ENCODE measurements around the gene LAMC1.

Gene LAMC1

DNA sequence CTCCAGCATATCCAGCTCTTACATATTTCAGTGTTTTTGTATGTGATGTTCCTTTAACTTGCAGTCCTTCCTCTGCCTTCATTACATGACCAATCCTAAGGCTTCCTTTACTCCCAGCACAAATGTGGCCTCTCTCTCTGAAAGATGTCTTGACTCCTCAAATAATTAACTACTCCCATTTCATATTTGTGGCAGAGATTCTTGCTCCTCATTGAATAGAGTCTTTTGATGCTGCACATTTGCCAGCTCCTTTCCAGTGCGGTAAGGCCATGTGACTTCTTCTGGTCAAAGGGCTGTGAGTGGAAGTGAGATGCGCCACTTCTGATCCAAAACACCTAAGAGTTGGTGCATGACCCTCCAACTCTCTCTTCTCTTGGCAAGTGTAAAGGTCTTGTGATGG is 19.1 kb upstream of the LAMC1 start:
- Histone ChIP-seq H3K18ac (ENCODE audit: low read length) (no peak overlapping the region), H3K36me3 (replicated peaks in 1 of 2; ENCODE audit: control insufficient read depth in 2 of 2, insufficient read depth in 2 of 2, low read length in 2 of 2) (no peaks in the 10 kb centered on the region), H2AK5ac (ENCODE audit: low read depth, low read length) (no peak overlapping the region), H2AFZ (ENCODE audit: low read length) (no peak overlapping the region), H3K27ac (replicated peaks; ENCODE audit: low read length) (no peak overlapping the region), H2BK120ac (ENCODE audit: low read depth, low read length) (no peak overlapping the region), H3K79me1 (ENCODE audit: low read depth, low read length) (no peaks in the 10 kb centered on the region), H3K4ac (ENCODE audit: low read length) (no peak overlapping the region), H3K27me3 (ENCODE audit: control insufficient read depth in 3 of 3, insufficient read depth in 3 of 3, low read depth in 1 of 3, low read length in 3 of 3) (no peaks in the 10 kb centered on the region), H2BK5ac (ENCODE audit: low read length) (no peak overlapping the region), H3K14ac (ENCODE audit: low read length) (no peak overlapping the region), H3K4me2 (ENCODE audit: insufficient read depth, low read length, poor library complexity, severe bottlenecking) (no peak overlapping the region), H2BK15ac (ENCODE audit: low read length) (no peak overlapping the region), H2BK12ac (ENCODE audit: low read length) (no peak overlapping the region), H3K4me3 (ENCODE audit: low read length in 2 of 2) (no peak overlapping the region), H3K9me3 (replicated peaks in 1 of 2; ENCODE audit: control insufficient read depth in 2 of 2, insufficient read depth in 1 of 2, low read depth in 1 of 2, low read length in 2 of 2) (no peaks in the 10 kb centered on the region), H3K9ac (ENCODE audit: low read depth, low read length, poor library complexity) (no peak overlapping the region), H4K8ac (ENCODE audit: low read depth, low read length) (no peak overlapping the region), H3K23ac (ENCODE audit: low read depth, low read length, poor library complexity) (no peak overlapping the region), H3K4me1 (ENCODE audit: control insufficient read depth in 2 of 2, insufficient read depth in 1 of 2, low read depth in 1 of 2, low read length in 2 of 2) (no peaks in the 10 kb centered on the region), H4K91ac (ENCODE audit: low read depth, low read length, poor library complexity) (no peak overlapping the region)
- DNase-seq (ENCODE audit: low spot score): no peak
- no CpG with 5 or more reads among the region's 2 CpGs for WGBS, 2 donors (ENCODE audit: extremely low coverage in 2 of 2, insufficient read length in 2 of 2, insufficient replicate concordance in 1 of 2)

DNA sequence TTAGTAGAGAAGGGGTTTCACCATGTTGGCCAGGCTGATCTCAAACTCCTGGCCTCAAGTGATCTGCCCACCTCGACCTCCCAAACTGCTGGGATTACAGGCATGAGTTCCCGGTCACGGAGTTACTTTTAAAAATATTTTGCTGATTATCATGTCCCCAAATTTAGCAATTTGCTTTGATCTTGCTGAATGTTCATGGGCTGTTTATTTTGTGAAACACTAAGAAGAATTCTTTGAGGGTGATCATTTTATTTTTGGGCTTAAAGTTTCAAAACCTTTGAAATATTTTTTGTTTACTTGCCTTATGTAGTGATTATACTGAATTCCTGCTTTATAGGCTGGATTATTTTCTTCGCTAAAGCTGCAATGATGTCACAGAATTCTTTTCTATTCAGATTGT is 11.4 kb upstream of the LAMC1 start:
- Histone ChIP-seq H3K9ac (ENCODE audit: low read depth, low read length, poor library complexity) (no peak overlapping the region), H3K4me1 (ENCODE audit: control insufficient read depth in 2 of 2, insufficient read depth in 1 of 2, low read depth in 1 of 2, low read length in 2 of 2) (peaks cover 0 to 3% of the 10 kb centered on the region in 2 donors), H3K4ac (ENCODE audit: low read length) (no peak overlapping the region), H2BK120ac (ENCODE audit: low read depth, low read length) (no peak overlapping the region), H3K4me3 (ENCODE audit: low read length in 2 of 2) (no peak overlapping the region), H3K27me3 (ENCODE audit: control insufficient read depth in 3 of 3, insufficient read depth in 3 of 3, low read depth in 1 of 3, low read length in 3 of 3) (no peaks in the 10 kb centered on the region), H3K79me1 (ENCODE audit: low read depth, low read length) (no peaks in the 10 kb centered on the region), H3K4me2 (ENCODE audit: insufficient read depth, low read length, poor library complexity, severe bottlenecking) (no peak overlapping the region), H4K91ac (ENCODE audit: low read depth, low read length, poor library complexity) (no peak overlapping the region), H2AK5ac (ENCODE audit: low read depth, low read length) (no peak overlapping the region), H3K18ac (ENCODE audit: low read length) (no peak overlapping the region), H3K23ac (ENCODE audit: low read depth, low read length, poor library complexity) (no peak overlapping the region), H3K36me3 (replicated peaks in 1 of 2; ENCODE audit: control insufficient read depth in 2 of 2, insufficient read depth in 2 of 2, low read length in 2 of 2) (no peaks in the 10 kb centered on the region), H3K27ac (replicated peaks; ENCODE audit: low read length) (no peak overlapping the region), H2BK5ac (ENCODE audit: low read length) (no peak overlapping the region), H2BK12ac (ENCODE audit: low read length) (no peak overlapping the region), H3K9me3 (replicated peaks in 1 of 2; ENCODE audit: control insufficient read depth in 2 of 2, insufficient read depth in 1 of 2, low read depth in 1 of 2, low read length in 2 of 2) (no peaks in the 10 kb centered on the region), H4K8ac (ENCODE audit: low read depth, low read length) (no peak overlapping the region), H2BK15ac (ENCODE audit: low read length) (no peak overlapping the region), H2AFZ (ENCODE audit: low read length) (no peak overlapping the region), H3K14ac (ENCODE audit: low read length) (no peak overlapping the region)
- WGBS, 2 donors (ENCODE audit: extremely low coverage in 2 of 2, insufficient read length in 2 of 2, insufficient replicate concordance in 1 of 2): no CpG with 5 or more reads among the region's 4 CpGs
- DNase-seq (ENCODE audit: low spot score): no peak

DNA sequence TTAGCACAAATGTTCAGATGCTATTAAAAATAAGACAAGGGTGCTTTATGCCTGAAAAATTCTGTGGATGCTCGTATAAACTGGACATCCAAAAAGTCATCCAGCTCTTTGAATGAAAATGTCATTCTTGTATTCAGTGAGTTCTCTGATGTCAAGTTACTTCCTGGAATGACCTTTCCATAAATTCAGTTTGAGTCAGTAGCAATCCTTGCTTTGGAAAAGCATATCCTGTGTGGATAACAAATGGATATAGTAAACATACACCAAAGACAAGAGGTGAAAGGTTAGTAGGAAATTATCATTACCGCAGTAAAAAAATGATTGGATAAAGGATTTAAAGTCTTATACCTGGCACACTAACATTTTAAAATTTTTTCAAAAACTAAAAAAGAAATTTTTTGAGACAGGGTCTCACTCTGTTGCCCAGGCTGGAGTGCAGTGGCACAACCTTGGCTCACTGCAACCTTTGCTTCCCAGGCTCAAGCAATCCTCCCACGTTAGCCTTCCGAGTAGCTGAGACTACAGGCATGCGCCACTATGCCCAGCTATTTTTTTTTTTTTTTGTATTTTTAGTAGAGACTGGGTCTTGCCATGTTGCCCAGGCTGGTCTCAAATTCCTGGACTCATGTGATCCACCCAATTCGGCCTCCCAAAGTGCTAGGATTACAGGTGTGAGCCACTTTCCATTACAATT is 10.8 kb upstream of the LAMC1 start:
- Histone ChIP-seq H2AFZ (ENCODE audit: low read length) (no peak overlapping the region), H3K18ac (ENCODE audit: low read length) (no peak overlapping the region), H2BK12ac (ENCODE audit: low read length) (no peak overlapping the region), H4K91ac (ENCODE audit: low read depth, low read length, poor library complexity) (no peak overlapping the region), H2BK5ac (ENCODE audit: low read length) (no peak overlapping the region), H3K9ac (ENCODE audit: low read depth, low read length, poor library complexity) (no peak overlapping the region), H3K36me3 (replicated peaks in 1 of 2; ENCODE audit: control insufficient read depth in 2 of 2, insufficient read depth in 2 of 2, low read length in 2 of 2) (no peaks in the 10 kb centered on the region), H3K4me3 (ENCODE audit: low read length in 2 of 2) (no peak overlapping the region), H2BK120ac (ENCODE audit: low read depth, low read length) (no peak overlapping the region), H4K8ac (ENCODE audit: low read depth, low read length) (no peak overlapping the region), H3K4ac (ENCODE audit: low read length) (no peak overlapping the region), H3K79me1 (ENCODE audit: low read depth, low read length) (no peaks in the 10 kb centered on the region), H3K14ac (ENCODE audit: low read length) (no peak overlapping the region), H3K9me3 (replicated peaks in 1 of 2; ENCODE audit: control insufficient read depth in 2 of 2, insufficient read depth in 1 of 2, low read depth in 1 of 2, low read length in 2 of 2) (no peaks in the 10 kb centered on the region), H3K27me3 (ENCODE audit: control insufficient read depth in 3 of 3, insufficient read depth in 3 of 3, low read depth in 1 of 3, low read length in 3 of 3) (no peaks in the 10 kb centered on the region), H2BK15ac (ENCODE audit: low read length) (no peak overlapping the region), H3K4me1 (ENCODE audit: control insufficient read depth in 2 of 2, insufficient read depth in 1 of 2, low read depth in 1 of 2, low read length in 2 of 2) (peaks cover 0 to 3% of the 10 kb centered on the region in 2 donors), H3K27ac (replicated peaks; ENCODE audit: low read length) (no peak overlapping the region), H2AK5ac (ENCODE audit: low read depth, low read length) (no peak overlapping the region), H3K23ac (ENCODE audit: low read depth, low read length, poor library complexity) (no peak overlapping the region), H3K4me2 (ENCODE audit: insufficient read depth, low read length, poor library complexity, severe bottlenecking) (no peak overlapping the region)
- no peak for DNase-seq (ENCODE audit: low spot score)
- no CpG with 5 or more reads among the region's 6 CpGs for WGBS, 2 donors (ENCODE audit: extremely low coverage in 2 of 2, insufficient read length in 2 of 2, insufficient replicate concordance in 1 of 2)

DNA sequence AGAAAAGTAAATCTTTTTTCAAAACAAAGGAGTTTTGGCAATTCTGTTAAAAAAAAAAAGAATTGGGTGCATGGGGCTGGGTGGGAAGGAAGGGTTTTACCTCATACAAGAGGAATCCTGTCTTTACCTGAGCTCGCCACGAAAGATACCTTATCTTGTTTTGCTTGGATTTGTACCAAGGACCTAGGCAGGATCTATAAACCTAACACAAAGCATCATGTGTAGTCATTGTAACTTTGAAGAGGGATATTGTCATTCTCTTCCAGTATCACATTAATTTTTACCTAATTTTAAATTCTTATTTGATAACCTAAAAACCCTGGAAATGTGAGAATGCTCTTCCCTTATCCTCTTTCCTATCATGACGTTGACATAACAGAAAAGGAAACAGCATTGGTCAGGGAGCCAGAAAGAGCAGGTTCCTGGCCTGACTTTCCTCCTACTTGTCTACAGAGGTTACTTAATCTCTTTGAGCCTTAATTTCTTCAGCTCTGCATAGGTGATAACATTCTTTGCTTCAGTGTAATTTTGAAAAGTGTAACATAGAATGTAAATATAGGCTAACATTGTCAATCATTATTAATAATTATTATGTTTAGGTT is 4.0 kb upstream of the LAMC1 start:
- H4K8ac ChIP-seq (ENCODE audit: low read depth, low read length): no peak overlapping the region
- no CpG with 5 or more reads among the region's 3 CpGs for WGBS, 2 donors (ENCODE audit: extremely low coverage in 2 of 2, insufficient read length in 2 of 2, insufficient replicate concordance in 1 of 2)
- no peaks in the 10 kb centered on the region for H3K79me1 ChIP-seq (ENCODE audit: low read depth, low read length)
- no peaks in the 10 kb centered on the region for H3K36me3 ChIP-seq (replicated peaks in 1 of 2; ENCODE audit: control insufficient read depth in 2 of 2, insufficient read depth in 2 of 2, low read length in 2 of 2)
- no peak overlapping the region for H3K14ac ChIP-seq (ENCODE audit: low read length)
- no peak overlapping the region for H3K9ac ChIP-seq (ENCODE audit: low read depth, low read length, poor library complexity)
- H3K4ac ChIP-seq (ENCODE audit: low read length): no peak overlapping the region
- H3K27ac ChIP-seq (replicated peaks; ENCODE audit: low read length): no peak overlapping the region
- H3K4me1 ChIP-seq (ENCODE audit: control insufficient read depth in 2 of 2, insufficient read depth in 1 of 2, low read depth in 1 of 2, low read length in 2 of 2): peaks cover 0 to 3% of the 10 kb centered on the region in 2 donors
- no peak overlapping the region for H3K23ac ChIP-seq (ENCODE audit: low read depth, low read length, poor library complexity)
- no peak overlapping the region for H2BK12ac ChIP-seq (ENCODE audit: low read length)
- no peak overlapping the region for H2AK5ac ChIP-seq (ENCODE audit: low read depth, low read length)
- H2BK120ac ChIP-seq (ENCODE audit: low read depth, low read length): no peak overlapping the region
- no peak for DNase-seq (ENCODE audit: low spot score)
- no peak overlapping the region for H2AFZ ChIP-seq (ENCODE audit: low read length)
- H3K9me3 ChIP-seq (replicated peaks in 1 of 2; ENCODE audit: control insufficient read depth in 2 of 2, insufficient read depth in 1 of 2, low read depth in 1 of 2, low read length in 2 of 2): no peaks in the 10 kb centered on the region
- H3K4me2 ChIP-seq (ENCODE audit: insufficient read depth, low read length, poor library complexity, severe bottlenecking): no peak overlapping the region
- H2BK5ac ChIP-seq (ENCODE audit: low read length): no peak overlapping the region
- no peak overlapping the region for H3K18ac ChIP-seq (ENCODE audit: low read length)
- no peak overlapping the region for H3K4me3 ChIP-seq (ENCODE audit: low read length in 2 of 2)
- H4K91ac ChIP-seq (ENCODE audit: low read depth, low read length, poor library complexity): no peak overlapping the region
- no peak overlapping the region for H2BK15ac ChIP-seq (ENCODE audit: low read length)
- no peaks in the 10 kb centered on the region for H3K27me3 ChIP-seq (ENCODE audit: control insufficient read depth in 3 of 3, insufficient read depth in 3 of 3, low read depth in 1 of 3, low read length in 3 of 3)

All from neuronal stem cell (in vitro differentiated cells).